CD4-positive, alpha-beta T cell (primary cell): ENCODE results near the gene ST14. TPM values are rescaled to one million over a fixed set of nuclear protein-coding genes. Genes with fewer than 3 reads are reported as not detected.

Experiments used
- ATAC-seq: fragments of 200-7000 bp; cut with Tn5 transposase; one replicate; pipeline ENCODE4 v1.10.0; 2022; ENCODE audit warnings: mild to moderate bottlenecking; ENCODE audit not compliant: poor library complexity
- CTCF ChIA-PET: fragments of 350-600 bp; sonication (Branson Sonifier 250); formaldehyde crosslinking; loops from one replicate; lab custom pipeline; 2021; ENCODE audit warnings: antibody characterized with exemption, inconsistent platforms; lab: Charles Lee
- POLR2A ChIA-PET: fragments of 350-600 bp; sonication (Branson Sonifier 250); formaldehyde crosslinking; loops from one replicate; lab custom pipeline; 2021; ENCODE audit warnings: antibody characterized with exemption, inconsistent platforms; lab: Charles Lee
- DNase-seq, 14 experiments: peaks; one replicate each; pipeline ENCODE4 v3.0.0-alpha.2; 2013 to 2020; ENCODE audit warnings: mixed read lengths in 2 of 14
- H3K27ac ChIP-seq, 2 donors: one replicate each; pipeline versions ENCODE4 v1.5.1 to v1.7.0; 2013; ENCODE audit warnings: low read length in 2 of 2, low read depth in 1 of 2, mild to moderate bottlenecking in 1 of 2
- H3K27me3 ChIP-seq, 2 experiments: 1 replicate in 1 of 2; 2 replicates in 1 of 2; pipeline versions ENCODE4 v1.6.1 to v1.7.0; 2013; ENCODE audit warnings: low read length in 2 of 2, control low read depth in 1 of 2, mild to moderate bottlenecking in 1 of 2, moderate library complexity in 1 of 2; ENCODE audit not compliant: insufficient read depth in 2 of 2, control insufficient read depth in 1 of 2
- H3K36me3 ChIP-seq: one replicate; pipeline ENCODE4 v1.6.1; 2013; ENCODE audit warnings: low read length, control low read depth; ENCODE audit not compliant: insufficient read depth
- H3K4me1 ChIP-seq: one replicate; pipeline ENCODE4 v1.6.1; 2013; ENCODE audit warnings: low read length, control low read depth; ENCODE audit not compliant: insufficient read depth
- H3K4me3 ChIP-seq: one replicate; pipeline ENCODE4 v1.5.1; 2013; ENCODE audit warnings: mild to moderate bottlenecking, low read length, moderate library complexity
- H3K9me3 ChIP-seq, 2 experiments: 1 replicate in 1 of 2; 2 replicates in 1 of 2; pipeline versions ENCODE4 v1.6.1 to v1.7.0; 2013; ENCODE audit warnings: low read length in 2 of 2, mild to moderate bottlenecking in 2 of 2, control low read depth in 1 of 2, moderate library complexity in 1 of 2; ENCODE audit not compliant: control insufficient read depth in 1 of 2, insufficient read depth in 1 of 2
- H3K27ac Mint-ChIP-seq: one replicate; pipeline ENCODE4 v1.8.0; 2020; ENCODE audit warnings: mixed read lengths
- H3K27me3 Mint-ChIP-seq: one replicate; pipeline ENCODE4 v1.8.0; 2021; ENCODE audit warnings: mixed read lengths
- H3K36me3 Mint-ChIP-seq: one replicate; pipeline ENCODE4 v1.8.0; 2021; ENCODE audit warnings: low read depth, mixed read lengths
- H3K4me1 Mint-ChIP-seq: one replicate; pipeline ENCODE4 v1.8.0; 2021; ENCODE audit warnings: low read depth, mixed read lengths
- H3K4me3 Mint-ChIP-seq: one replicate; pipeline ENCODE4 v1.8.0; 2020; ENCODE audit warnings: mild to moderate bottlenecking, mixed read lengths
- H3K9me3 Mint-ChIP-seq: one replicate; pipeline ENCODE4 v1.8.0; 2020; ENCODE audit warnings: mixed read lengths
- intact Hi-C, 2 experiments: fragments of 100-400 bp; cut with DNase I in 1 of 2; cut with micrococcal nuclease in 1 of 2; formaldehyde crosslinking; loops; one replicate each; pipeline versions ENCODE4 v1.15.1 to v1.9.0; 2023 to 2025; cut with DNase I, micrococcal nuclease
- total RNA-seq, 174 experiments: library from RNA in 2 of 174; stranded (reverse) in 2 of 174; gene quantifications; one replicate each; pipeline ENCODE4 v1.2.3 and lab custom pipeline; 2021 to 2026
- TF ChIP-seq, protein P1 (sequence below): fragments of 200-600 bp; IDR thresholded peaks from one replicate; pipeline ENCODE4 v1.8.0; 2022; ENCODE audit warnings: antibody characterized with exemption, mild to moderate bottlenecking

ST14 gene
- total RNA-seq, 2 experiments from 2014 or later: 0.25 to 0.31 TPM

DNA sequence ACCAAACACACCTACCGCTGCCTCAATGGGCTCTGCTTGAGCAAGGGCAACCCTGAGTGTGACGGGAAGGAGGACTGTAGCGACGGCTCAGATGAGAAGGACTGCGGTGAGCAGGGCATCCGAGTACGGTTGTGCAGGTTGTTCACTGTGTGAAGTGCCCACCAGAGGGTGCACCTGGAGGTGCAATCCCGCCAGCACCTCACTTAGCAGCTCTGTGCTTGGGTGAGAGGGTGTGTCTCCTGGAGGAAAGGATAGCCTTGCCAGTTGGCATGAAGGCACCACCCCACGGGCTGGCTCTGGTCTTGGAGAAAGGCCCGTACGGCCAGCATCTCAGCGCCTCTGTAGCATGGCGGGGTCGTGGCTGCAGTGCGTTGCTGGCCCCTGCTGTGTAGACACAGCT, 39.4 kb downstream of the ST14 start:
- intact Hi-C loops: no loop called here
- ChIA-PET CTCF (no interaction called here), POLR2A (no interaction called here)
- Mint-ChIP-seq H3K4me1 (no peaks in the 10 kb centered on the region), H3K9me3 (no peaks in the 10 kb centered on the region), H3K4me3 (no peak overlapping the region), H3K27me3 (peaks cover under 1% of the 10 kb centered on the region), H3K27ac (no peak overlapping the region), H3K36me3 (no peaks in the 10 kb centered on the region)
- H3K4me3 ChIP-seq: no peak overlapping the region
- no peaks in the 10 kb centered on the region for H3K27me3 ChIP-seq
- H3K9me3 ChIP-seq: no peaks in the 10 kb centered on the region
- H3K4me1 ChIP-seq: no peaks in the 10 kb centered on the region
- TF ChIP-seq, protein P1, sequence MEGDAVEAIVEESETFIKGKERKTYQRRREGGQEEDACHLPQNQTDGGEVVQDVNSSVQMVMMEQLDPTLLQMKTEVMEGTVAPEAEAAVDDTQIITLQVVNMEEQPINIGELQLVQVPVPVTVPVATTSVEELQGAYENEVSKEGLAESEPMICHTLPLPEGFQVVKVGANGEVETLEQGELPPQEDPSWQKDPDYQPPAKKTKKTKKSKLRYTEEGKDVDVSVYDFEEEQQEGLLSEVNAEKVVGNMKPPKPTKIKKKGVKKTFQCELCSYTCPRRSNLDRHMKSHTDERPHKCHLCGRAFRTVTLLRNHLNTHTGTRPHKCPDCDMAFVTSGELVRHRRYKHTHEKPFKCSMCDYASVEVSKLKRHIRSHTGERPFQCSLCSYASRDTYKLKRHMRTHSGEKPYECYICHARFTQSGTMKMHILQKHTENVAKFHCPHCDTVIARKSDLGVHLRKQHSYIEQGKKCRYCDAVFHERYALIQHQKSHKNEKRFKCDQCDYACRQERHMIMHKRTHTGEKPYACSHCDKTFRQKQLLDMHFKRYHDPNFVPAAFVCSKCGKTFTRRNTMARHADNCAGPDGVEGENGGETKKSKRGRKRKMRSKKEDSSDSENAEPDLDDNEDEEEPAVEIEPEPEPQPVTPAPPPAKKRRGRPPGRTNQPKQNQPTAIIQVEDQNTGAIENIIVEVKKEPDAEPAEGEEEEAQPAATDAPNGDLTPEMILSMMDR: no peak
- ATAC-seq (no peak), DNase-seq (no peak)
- no peak overlapping the region for H3K27ac ChIP-seq
- no peaks in the 10 kb centered on the region for H3K36me3 ChIP-seq

DNA sequence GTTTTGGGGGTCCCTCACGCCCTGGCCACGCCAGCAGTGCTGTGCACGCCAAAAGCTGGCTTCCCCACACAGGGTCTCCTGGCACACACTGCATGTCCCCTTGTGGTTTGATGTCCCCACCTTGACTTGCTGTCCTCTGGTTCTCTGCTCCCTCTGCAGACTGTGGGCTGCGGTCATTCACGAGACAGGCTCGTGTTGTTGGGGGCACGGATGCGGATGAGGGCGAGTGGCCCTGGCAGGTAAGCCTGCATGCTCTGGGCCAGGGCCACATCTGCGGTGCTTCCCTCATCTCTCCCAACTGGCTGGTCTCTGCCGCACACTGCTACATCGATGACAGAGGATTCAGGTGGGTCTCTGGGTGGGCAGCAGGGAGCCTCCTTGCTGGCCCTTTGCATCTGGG, 40.2 kb downstream of the ST14 start:
- Histone ChIP-seq H3K36me3 (no peaks in the 10 kb centered on the region), H3K27me3 (no peaks in the 10 kb centered on the region), H3K4me3 (no peak overlapping the region), H3K4me1 (no peaks in the 10 kb centered on the region), H3K9me3 (no peaks in the 10 kb centered on the region), H3K27ac (no peak overlapping the region)
- ChIA-PET POLR2A (no interaction called here), CTCF (no interaction called here)
- Mint-ChIP-seq H3K27ac (no peak overlapping the region), H3K4me3 (no peak overlapping the region), H3K4me1 (no peaks in the 10 kb centered on the region), H3K36me3 (no peaks in the 10 kb centered on the region), H3K9me3 (no peaks in the 10 kb centered on the region), H3K27me3 (peaks cover 4% of the 10 kb centered on the region)
- DNase-seq: no peak
- ATAC-seq: no peak
- intact Hi-C loops: no loop called here
- TF ChIP-seq, protein P1: no peak

DNA sequence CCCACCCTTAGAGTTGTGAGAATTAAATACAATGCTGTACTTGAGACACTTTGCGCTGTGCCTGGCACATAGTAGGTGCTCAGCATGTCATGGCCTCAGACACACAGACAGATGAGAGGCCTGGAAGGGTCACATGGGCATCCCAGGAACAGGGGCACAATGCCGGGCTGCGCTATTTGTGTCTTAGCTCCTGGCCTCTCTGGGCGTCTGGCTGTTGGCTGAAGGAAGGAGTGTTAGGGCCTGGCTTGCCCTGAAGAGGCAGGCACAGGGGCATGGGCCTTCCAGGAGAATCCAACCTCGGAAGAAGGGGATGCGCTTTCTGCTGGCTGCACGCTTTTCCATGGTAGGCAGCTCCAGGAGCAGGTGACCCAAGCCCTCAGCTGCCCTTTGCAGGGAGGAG, 41.4 kb downstream of the ST14 start:
- H3K4me1 ChIP-seq: no peaks in the 10 kb centered on the region
- POLR2A ChIA-PET: no interaction called here
- ATAC-seq (no peak), DNase-seq (no peak)
- no peaks in the 10 kb centered on the region for H3K9me3 Mint-ChIP-seq
- no peak overlapping the region for H3K27ac ChIP-seq
- H3K36me3 ChIP-seq: no peaks in the 10 kb centered on the region
- H3K4me1 Mint-ChIP-seq: no peaks in the 10 kb centered on the region
- no peaks in the 10 kb centered on the region for H3K27me3 ChIP-seq
- H3K4me3 Mint-ChIP-seq: no peak overlapping the region
- no peak overlapping the region for H3K4me3 ChIP-seq
- CTCF ChIA-PET: no interaction called here
- no peaks in the 10 kb centered on the region for H3K36me3 Mint-ChIP-seq
- H3K27ac Mint-ChIP-seq: no peak overlapping the region
- intact Hi-C loops: no loop called here
- TF ChIP-seq, protein P1: no peak
- H3K27me3 Mint-ChIP-seq: peaks cover 4% of the 10 kb centered on the region
- no peaks in the 10 kb centered on the region for H3K9me3 ChIP-seq
